Urothelium cell line (cell line): ENCODE measurements around the gene JDP2.

Experiments used
- DNase-seq: peaks from one replicate; pipeline ENCODE4 v3.0.0; 2011; ENCODE audit warnings: low spot score, mixed read lengths
- FAIRE-seq: peaks from 2 replicates; lab custom pipeline; 2011; peaks lifted over from hg19 to GRCh38; lab: Jason Lieb, UNC

JDP2 gene

DNA sequence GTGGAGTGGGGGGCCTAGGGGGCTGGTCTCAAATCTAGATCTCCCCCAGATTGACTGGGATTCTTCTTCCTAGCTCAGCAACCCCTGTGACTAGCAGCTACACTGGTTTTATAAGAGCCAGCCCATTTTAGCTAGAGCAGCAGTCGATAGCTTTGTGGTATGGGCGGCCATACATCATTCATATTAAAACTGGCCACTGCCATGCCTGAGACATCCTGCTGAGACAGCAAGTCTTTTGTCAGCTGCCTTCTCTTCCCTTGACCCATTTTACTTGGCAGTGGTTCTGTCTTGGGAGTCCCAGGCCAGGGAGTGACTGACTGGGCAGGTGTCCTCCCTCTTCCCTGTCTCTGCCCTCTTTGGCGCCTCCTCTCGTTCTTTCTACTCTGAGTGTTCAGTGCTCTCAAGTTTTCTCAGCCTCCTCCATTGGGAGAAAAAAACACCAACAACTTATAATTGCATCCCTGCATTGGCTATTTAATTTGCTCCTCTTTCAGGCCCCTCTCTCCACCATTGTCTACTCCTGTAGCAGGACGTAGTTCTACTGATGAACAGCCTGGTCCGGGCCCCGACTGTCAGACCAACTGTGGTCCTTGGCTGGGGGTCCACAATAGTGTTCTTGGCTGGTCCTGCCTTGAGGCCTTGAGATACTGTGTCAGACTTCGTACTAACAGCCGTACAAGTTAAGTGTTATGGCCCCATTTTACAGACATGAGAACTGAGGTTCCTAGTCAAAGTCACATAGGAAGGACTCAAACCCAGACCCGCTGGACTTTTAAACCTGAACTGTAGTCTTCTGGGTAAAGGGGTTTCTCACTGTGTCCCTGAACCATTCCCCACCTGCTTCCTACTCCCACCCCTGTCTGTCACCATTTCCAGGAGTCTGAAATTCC lies 18.3 kb upstream of the JDP2 start:
- DNase-seq (no peak), FAIRE-seq (no peak)

DNA sequence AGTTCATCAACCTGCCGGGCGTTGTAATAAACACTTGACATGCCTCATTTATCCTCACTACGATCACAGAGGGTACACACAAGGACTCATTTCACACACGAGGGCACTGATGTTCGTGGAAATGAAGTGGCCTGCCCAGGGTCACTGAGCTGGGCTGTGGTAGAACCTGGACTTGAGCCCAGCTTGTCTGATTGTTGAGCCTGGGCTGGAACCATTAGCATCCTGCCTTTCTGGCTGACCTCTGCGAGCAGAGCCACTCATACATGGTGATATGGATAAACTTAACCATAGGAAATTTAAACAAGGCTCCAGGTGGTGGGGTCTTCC lies 16.6 kb upstream of the JDP2 start:
- DNase-seq (no peak), FAIRE-seq (no peak)

GRCh38 chr14:75413013-75413412 lies 14.8 kb upstream of the JDP2 start:
- FAIRE-seq, result no peak
- no peak for DNase-seq

- DNase-seq, result no peak
- FAIRE-seq, result no peak
Measured at GRCh38 chr14:75417674-75418073, 10.1 kb upstream of the JDP2 start.

GRCh38 chr14:75418850-75419768 lies 8.7 kb upstream of the JDP2 start:
- DNase-seq, result no peak
- no peak for FAIRE-seq

DNA sequence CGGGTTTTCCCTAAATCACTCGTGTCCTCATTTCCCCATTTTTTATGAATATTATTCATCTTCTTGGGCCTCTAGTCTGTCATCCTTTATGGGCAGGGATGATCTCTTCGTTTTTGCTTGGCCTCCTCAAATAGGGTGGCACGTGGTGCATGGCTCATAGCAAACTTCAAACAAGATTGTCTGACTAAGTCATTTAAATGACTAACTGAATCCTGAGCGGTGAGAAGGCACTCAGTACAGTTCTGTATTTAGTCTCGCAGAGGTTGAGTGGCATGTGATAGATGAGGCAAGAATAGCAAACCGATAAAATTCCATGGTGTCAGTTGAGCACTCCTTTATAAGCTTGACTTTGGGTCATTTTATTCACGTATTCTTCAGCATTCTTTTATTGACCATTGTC lies 5.7 kb upstream of the JDP2 start:
- DNase-seq (no peak), FAIRE-seq (no peak)

DNA sequence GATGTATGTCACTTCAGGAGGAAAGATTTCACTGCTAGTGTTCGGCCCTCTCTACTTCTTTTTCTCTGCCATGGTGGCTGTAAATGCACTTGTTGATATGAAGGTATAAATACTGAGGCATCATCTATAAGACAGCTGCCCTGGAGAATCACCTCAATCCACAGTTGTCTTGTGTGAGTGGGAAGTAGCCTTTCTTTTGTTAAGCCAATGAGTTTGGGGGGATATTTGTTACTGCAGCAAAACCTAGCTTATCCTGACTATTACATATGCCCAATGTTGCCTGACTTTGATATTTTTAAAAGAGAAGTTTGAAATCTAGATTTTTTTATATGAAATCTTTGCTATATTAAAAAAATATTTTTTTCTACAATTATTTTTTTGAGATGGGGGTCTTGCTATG lies 3.3 kb upstream of the JDP2 start:
- DNase-seq, result no peak
- no peak for FAIRE-seq

DNA sequence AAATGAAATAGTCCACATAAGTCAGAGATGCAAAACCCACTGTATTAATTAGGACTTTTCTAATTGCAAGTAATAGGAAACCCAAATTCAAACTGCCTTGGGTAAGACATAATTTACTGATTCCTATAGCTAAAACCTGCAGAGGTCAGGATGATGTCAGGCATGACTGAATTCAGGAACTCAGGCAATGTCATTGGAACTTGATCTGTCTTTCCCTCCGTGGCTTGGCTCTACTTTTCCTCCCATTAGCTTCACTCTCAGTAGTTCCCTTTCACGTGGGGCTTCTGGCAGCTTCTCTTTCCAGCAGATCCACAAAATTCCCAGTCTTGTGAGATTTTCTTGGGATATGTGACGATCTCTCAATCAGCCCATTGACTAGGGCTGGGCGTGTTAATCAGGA lies 2.4 kb upstream of the JDP2 start:
- FAIRE-seq (no peak), DNase-seq (no peak)

- FAIRE-seq, result peak; percentile 20
Measured at GRCh38 chr14:75426332-75427125, 1.3 kb upstream of the JDP2 start.

DNA sequence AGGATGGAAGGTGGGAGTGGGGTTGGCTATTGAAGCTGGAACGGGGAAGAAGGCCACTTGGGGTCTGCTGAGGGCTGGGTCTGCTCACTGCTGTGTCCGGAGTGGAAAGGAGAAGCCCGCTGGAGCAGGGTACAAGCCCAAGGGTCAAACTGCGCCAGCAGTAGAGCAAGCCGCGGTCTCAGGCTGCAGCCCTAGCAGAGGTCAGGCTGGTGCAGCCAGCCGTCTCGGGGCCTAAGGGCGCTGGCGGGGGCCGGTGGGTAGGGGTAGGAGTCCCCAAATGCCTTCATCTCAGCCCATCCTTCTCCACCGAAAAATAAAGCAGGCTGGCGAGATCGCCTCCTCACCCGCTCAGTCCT lies 718 bp upstream of the JDP2 start:
- FAIRE-seq (no peak), DNase-seq (peak; percentile 34)

More at GRCh38 chr14:75426332-75427125, 1.3 kb upstream of the JDP2 start:
- no peak for DNase-seq

- peak; percentile 62 for FAIRE-seq
- peak; percentile 74 for DNase-seq
Measured at GRCh38 chr14:75428230-75429104, 645 bp downstream of the JDP2 start.

DNA sequence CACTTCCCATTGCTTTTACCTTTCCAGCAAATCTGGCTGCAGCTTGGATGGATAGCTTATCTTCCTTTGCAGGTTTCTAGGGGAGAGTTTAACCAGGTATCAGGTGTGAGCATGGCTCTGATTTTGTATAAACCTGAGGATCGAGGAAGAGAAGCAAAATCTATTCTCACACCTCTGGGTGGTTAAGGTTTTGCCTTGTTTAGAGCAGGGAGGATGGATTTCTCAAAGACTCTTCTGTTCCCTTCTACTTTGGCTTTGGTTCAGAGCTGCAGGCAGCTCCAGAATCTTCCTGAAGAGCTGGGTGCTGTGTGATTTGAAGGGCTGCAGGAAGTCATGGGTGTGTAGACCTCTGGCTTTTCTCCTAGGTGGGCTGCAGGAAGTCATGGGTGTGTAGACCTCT lies 1.7 kb downstream of the JDP2 start:
- no peak for FAIRE-seq
- no peak for DNase-seq

DNA sequence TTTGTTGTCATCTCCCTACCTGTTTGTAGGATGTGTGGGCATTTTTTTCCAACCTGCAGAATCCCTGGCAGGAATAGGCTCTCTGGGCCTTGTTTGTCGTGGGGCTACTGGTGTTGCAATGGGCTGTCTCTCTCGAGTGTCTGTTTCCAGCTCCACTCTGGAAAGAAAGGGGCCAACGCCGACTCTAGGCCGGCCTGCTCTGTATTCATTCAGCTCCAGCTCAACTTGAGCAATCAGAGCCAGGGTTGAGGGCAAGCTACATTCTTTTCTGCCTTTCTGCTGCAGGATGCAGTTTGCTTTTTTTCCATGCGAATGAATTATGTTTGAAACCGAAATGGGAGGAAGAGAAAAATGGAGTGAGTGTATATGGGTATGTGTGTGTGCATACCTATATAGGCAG lies 2.3 kb downstream of the JDP2 start:
- DNase-seq (no peak), FAIRE-seq (no peak)

- DNase-seq (no peak), FAIRE-seq (no peak)
Measured at GRCh38 chr14:75430526-75430925, 2.7 kb downstream of the JDP2 start.

DNA sequence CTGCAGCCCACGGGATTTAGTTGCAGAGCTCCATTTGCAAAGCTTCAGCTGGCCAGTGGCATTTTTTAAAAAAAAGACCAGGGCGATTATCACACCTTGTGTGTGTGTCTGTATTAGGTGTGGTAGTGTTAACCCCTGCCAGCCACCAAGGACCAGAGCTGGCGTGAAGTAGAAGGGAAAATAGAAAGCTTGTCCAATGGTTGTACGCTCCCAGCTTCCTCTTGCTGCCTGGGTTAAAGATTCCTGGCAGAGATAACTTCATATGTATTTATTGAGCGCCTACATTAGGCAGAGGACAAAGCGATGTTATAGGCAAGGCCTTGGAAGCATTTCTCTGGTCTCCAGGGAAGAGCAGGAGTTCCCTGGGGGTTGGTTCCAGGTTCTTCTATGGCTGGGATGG lies 3.2 kb downstream of the JDP2 start:
- FAIRE-seq (no peak), DNase-seq (no peak)

- no peak for FAIRE-seq
- no peak for DNase-seq
Measured at GRCh38 chr14:75431827-75432226, 4.0 kb downstream of the JDP2 start.

DNA sequence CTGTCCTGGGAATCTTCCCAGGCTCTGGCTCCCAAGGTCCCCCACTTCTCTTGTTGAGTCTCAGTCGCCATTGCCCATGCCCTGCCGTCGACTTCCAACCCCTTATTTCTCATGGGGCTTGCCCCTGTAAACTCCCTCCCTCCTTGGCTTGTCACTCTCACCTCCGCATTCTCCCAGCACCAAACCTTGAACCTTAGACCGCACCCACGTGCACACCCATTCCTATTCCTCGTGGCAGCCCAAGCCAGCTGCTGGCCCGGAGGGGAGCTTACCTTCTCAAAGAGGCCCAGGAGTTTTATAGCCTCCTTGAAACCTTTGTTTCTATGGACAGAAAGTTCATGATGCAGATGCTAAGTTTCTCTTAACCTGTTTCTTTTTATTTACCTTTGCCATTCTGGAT lies 4.6 kb downstream of the JDP2 start:
- DNase-seq (no peak), FAIRE-seq (no peak)

DNA sequence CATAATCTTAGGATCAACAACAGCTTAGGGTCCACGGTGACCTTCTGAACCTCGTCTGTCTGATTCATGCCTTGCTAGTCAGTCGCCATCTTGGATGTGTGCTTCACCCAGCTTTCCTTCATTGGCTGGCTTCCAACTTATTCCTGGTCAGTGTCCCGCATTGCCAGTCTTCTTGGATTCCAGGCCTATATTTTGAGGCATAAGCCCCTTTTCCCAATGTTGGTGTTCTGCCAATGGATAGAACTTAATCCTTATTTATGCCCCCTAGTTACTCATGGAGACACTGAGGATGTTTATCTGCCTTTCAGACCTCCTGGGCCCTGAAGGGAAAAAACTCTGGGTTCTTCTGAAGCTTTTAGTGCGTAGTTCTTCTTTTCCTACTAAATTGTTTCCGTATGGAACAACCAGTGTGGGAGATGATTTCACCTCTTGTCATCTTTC lies 5.8 kb downstream of the JDP2 start:
- DNase-seq (no peak), FAIRE-seq (peak; percentile 70)

DNA sequence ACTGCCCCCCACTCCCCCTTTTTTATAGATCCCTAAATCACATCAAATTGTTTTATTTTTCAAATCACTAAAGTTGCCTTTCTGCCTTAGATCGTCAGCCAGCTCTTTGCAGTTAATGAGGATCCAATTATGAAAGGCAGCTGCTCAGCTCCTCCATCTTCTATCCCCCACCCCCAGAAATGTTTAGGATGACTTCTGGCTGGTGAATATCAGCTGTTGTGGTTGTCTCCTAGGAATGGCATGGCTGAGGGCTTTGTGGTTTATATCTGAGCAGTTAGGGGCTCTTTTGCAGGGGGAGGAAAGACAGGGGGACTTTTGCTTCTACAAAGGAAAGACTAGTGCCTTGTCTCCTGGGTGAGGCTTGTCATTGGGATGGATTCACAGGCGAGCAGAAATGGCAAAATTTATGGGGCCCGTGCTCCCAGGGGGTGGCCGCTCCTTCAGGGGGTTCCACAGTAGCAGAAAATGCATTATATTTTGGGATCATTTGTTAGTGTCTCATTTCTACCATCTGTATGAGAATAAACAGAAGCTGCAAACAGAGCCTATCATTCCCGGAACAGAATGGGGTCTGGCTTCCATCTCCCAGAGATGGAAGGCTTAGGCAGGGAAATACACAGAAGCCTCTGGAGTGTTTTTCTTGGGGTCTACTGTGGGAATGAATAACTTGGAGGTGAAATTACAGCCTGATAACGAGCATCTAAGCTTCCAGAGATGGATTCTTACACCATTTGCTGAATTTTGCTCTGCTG lies 6.5 kb downstream of the JDP2 start:
- DNase-seq (no peak), FAIRE-seq (no peak)

GRCh38 chr14:75434890-75435248 lies 7.0 kb downstream of the JDP2 start:
- DNase-seq (no peak), FAIRE-seq (no peak)
